ENCODE data around the gene PCSK7.

The PCSK7 gene

DNA sequence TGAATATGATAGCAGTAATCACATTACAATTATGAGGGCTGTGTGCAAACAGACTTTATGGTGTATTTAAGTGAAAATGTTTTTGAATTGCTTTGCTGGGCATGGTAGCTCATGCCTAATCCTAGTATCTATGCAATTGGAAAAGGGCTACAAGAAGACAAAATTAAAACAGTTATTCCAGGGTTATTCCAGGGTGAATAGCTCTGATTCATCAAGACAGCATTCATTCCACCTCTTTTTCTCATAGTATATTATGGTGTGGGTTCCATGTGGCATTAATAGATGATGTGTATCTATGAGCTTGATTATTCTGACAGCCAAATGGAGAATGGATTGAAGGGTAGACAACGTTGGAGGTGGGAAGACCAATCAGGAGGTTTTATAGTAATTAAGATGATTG, 65.4 kb downstream of the PCSK7 start:
- intact Hi-C loops (cut with DNase I; ENCODE audit: low total_unique reads), result no loop called here
- TF ChIP-seq, protein P1, sequence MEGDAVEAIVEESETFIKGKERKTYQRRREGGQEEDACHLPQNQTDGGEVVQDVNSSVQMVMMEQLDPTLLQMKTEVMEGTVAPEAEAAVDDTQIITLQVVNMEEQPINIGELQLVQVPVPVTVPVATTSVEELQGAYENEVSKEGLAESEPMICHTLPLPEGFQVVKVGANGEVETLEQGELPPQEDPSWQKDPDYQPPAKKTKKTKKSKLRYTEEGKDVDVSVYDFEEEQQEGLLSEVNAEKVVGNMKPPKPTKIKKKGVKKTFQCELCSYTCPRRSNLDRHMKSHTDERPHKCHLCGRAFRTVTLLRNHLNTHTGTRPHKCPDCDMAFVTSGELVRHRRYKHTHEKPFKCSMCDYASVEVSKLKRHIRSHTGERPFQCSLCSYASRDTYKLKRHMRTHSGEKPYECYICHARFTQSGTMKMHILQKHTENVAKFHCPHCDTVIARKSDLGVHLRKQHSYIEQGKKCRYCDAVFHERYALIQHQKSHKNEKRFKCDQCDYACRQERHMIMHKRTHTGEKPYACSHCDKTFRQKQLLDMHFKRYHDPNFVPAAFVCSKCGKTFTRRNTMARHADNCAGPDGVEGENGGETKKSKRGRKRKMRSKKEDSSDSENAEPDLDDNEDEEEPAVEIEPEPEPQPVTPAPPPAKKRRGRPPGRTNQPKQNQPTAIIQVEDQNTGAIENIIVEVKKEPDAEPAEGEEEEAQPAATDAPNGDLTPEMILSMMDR (IDR thresholded peaks at IDR 0.05), result no peak

DNA sequence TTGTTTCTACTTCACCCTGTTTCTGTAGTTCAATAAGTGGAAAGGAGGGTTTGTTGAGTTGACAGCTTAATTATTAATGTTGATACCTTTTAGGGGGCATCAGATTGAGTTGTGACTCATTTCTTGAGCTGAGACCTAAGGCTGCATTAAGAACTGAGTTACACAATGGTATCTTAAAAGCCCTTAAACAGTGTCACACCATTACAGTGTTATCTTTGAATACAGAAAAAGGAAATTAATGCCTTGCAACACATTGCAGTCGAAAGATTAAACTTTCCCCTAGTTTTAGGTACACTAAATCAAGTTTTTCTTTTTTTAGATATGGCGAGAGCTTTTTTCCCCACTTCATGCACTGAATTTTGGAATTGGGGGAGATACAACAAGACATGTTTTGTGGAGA, 71.0 kb downstream of the PCSK7 start:
- DNase-seq, result no peak

More for the DNA sequence above, 65.4 kb downstream of the PCSK7 start:
- Histone ChIP-seq H3K27me3 (no peaks in the 10 kb centered on the region), H3K4me1 (peaks cover 0 to 9% (median 0%) of the 10 kb centered on the region in 4 donors), H3K4me3 (no peak overlapping the region), H3K9me3 (no peaks in the 10 kb centered on the region), H3K36me3 (peaks cover 76 to 91% (median 80%) of the 10 kb centered on the region in 3 donors), H3K27ac (no peak overlapping the region)
- no peak for DNase-seq

DNA sequence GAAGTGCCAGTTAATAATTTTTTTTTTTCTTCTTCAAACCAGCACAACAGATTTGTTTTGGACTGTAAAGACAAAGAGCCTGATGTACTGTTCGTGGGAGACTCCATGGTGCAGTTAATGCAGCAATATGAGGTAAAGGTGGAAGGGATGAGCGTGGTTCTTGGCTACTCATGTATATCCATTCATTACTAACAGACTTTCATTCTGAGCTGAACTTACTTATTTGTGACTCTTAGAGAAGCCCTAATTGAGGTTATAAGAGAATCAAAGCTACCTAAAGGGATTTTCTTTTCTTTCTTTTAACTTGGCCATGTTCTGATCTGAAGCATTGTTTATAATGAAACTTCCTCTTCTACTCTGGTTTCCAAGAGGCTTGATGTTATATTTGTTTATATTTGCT, 72.0 kb downstream of the PCSK7 start:
- peaks cover 50 to 74% (median 55%) of the 10 kb centered on the region in 3 donors for H3K36me3 ChIP-seq
- no peak overlapping the region for H3K27ac ChIP-seq
- DNase-seq, result no peak
- intact Hi-C loops (cut with DNase I; ENCODE audit: low total_unique reads), result no loop called here
- H3K27me3 ChIP-seq, result no peaks in the 10 kb centered on the region
- H3K4me1 ChIP-seq, result peaks cover 0 to 20% (median 8%) of the 10 kb centered on the region in 4 donors
- H3K9me3 ChIP-seq, result no peaks in the 10 kb centered on the region
- H3K4me3 ChIP-seq, result no peak overlapping the region
- TF ChIP-seq, protein P1 (IDR thresholded peaks at IDR 0.05), result no peak

More for the DNA sequence above, 71.0 kb downstream of the PCSK7 start:
- TF ChIP-seq, protein P1 (IDR thresholded peaks at IDR 0.05), result no peak
- intact Hi-C loops (cut with DNase I; ENCODE audit: low total_unique reads), result no loop called here
- peaks cover 56 to 74% (median 57%) of the 10 kb centered on the region in 3 donors for H3K36me3 ChIP-seq
- no peaks in the 10 kb centered on the region for H3K27me3 ChIP-seq
- H3K9me3 ChIP-seq, result no peaks in the 10 kb centered on the region
- no peak overlapping the region for H3K27ac ChIP-seq
- H3K4me1 ChIP-seq, result peaks cover 0 to 16% (median 6%) of the 10 kb centered on the region in 4 donors
- no peak overlapping the region for H3K4me3 ChIP-seq

DNA sequence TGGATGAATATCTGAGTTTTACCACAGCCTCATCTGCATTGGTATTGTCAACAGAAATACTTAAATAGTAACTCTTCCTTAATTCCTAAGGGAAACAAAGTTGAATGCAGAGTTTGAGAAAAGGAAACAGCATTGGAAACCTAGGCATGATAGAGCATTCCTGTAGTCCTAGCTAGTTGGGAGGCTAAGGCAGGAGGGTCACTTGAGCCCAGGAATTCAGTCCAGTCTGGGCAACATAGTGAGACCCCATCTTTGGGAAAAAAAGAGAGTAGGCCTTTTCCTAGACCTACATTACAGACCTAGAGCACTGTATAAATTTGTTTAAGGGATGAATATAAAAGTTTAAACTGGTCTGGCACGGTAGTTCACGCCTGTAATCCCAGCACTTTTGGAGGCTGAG, 74.4 kb downstream of the PCSK7 start:
- no peak for DNase-seq
- no peak overlapping the region for H3K27ac ChIP-seq
- H3K4me3 ChIP-seq, result no peak overlapping the region
- intact Hi-C loops (cut with DNase I; ENCODE audit: low total_unique reads), result no loop called here
- no peaks in the 10 kb centered on the region for H3K27me3 ChIP-seq
- H3K36me3 ChIP-seq, result peaks cover 29 to 56% (median 38%) of the 10 kb centered on the region in 3 donors
- H3K4me1 ChIP-seq, result peaks cover 0 to 25% (median 9%) of the 10 kb centered on the region in 4 donors
- no peaks in the 10 kb centered on the region for H3K9me3 ChIP-seq
- TF ChIP-seq, protein P1 (IDR thresholded peaks at IDR 0.05), result no peak

DNA sequence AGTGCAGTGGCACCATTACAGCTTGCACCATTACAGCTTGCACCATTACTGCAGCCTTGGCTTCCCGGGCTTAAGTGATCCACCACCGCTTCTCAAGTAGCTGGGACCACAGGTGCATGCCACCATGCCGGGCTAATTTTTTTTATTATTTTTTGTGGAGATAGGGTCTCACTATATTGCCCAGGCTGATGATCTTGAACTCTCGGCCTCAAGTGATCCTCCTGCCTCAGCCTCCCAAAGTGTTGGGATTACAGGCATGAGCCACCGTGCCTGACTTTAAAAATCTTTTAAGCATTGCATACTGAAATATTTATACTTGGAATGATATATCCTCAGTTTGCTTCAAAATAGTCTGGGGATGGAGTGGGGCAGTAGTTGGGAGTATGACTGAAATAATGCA, 77.4 kb downstream of the PCSK7 start:
- TF ChIP-seq, protein P1 (IDR thresholded peaks at IDR 0.05), result no peak
- no peak for DNase-seq
- Histone ChIP-seq H3K27ac (no peak overlapping the region), H3K4me3 (no peak overlapping the region), H3K4me1 (peaks cover 0 to 54% (median 11%) of the 10 kb centered on the region in 4 donors), H3K9me3 (no peaks in the 10 kb centered on the region), H3K27me3 (no peaks in the 10 kb centered on the region), H3K36me3 (peaks cover 15 to 29% (median 20%) of the 10 kb centered on the region in 3 donors)
- intact Hi-C loops (cut with DNase I; ENCODE audit: low total_unique reads), result no loop called here

Data from tibial artery (tissue), 4 donors.